NCI-H748 (cell line): Measurements from ENCODE around the gene BCL11B.

Experiments
- DNase-seq: peaks from one replicate; lab custom pipeline; 2025; ENCODE audit not compliant: unreplicated experiment; lab: John Stamatoyannopoulos, UW

The BCL11B gene

GRCh38 chr14:99271951-99272631 lies at the start of gene BCL11B:
TSS of gene BCL11B (minus strand) at chr14:99272197. CDS start at chr14:99271218, 979 bp downstream.
- DNase-seq = peak; percentile 99

- DNase-seq = no peak
These were observed 49.4 kb upstream of the BCL11B start for GRCh38 chr14:99321236-99321925.

DNA sequence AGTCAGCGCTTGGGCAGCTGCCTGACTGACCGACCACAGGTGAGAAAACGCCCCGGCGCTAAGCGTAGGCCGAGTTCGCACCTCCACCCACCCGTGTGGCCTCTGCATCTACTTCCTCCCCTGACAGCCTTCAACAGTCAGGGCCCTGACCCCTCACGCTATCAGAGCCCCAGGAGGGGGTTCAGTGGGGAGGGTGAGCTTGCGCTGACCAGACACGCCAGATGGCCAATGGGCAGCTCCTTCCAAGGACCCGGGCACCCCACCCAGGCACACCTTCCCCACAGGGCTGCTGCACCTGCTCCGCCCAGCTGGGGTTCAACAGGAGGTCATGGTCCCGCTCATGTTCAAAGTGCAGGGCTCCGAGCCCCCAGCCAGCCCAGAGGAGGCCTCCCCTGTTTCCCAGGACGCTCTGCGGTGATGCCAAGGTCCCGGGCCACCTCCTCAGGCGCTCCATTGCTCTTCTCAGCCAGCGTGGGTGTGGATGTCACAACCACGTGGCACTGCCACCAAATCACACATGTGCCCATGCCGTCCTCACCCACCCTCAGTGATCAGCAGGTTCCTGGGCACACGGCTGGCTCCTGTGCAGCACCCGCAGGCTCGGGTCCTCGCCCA lies 48.7 kb upstream of the BCL11B start:
- DNase-seq = no peak

DNA sequence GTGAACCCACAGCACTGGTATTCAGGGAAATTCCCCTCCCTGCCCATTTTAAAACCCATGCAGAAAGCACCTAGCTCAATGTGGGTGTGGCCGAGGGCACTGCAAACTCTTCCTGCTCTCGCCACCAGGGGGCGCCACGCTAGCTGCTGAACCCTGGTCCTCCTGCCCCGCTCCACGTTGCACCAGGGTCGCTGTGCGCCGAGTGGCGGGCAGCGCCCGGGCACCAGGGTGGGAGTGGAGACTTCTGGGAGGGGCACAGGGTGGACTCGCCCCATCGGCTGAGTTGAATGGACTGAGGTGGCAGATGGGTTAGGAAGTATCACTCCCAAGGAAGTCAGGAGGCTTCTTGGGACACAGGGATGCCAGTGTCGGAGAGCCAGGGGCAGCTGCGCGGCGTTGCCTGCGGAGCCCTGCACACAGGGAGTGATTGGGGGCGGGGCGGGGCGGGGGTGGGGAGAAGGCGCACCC lies 48.1 kb upstream of the BCL11B start:
- peak; percentile 61 for DNase-seq

GRCh38 chr14:99318959-99319295 lies 46.9 kb upstream of the BCL11B start:
- DNase-seq = no peak

DNA sequence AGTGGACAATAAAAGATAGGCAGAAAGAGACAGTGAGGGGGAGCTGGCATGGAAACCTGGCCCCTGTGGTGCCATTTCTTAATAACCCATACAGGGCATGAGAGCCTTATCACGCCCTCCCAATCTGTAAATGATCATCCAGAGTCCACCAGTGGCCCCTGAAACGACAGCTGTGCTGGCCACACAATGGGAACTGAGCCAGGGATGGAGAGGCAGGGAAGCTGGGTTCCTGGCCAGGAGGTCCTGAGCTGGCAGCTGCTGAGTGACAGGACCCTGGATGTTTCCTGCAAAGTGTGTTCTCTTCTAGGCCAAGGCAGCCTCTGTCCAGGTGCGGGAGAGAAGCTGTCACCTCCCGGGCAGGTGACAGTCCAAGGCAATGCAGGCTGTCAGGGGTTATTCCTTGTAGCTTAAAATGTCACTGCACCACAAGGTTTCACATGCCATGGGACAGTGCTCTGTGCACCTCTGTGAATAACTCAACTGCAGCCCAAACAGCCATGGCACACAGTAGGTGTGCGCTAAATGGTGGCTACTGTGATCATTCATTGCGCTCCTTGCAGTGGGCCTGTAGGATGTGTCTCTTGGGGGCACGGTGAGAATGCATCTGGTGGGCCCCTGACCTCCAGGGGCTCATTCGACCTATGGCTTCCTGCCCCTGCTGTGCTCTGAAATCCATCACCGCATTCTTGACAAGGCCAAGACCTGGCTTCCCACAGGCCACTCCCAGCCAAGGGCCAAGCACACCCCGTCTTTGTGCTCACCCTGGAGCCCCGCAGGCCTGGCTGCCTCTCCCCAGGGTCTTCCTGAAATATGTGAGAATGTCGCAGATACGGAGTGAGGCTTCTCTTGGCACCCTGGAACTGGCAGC lies 46.3 kb upstream of the BCL11B start:
- DNase-seq = no peak

- DNase-seq = no peak
These were observed 45.5 kb upstream of the BCL11B start for GRCh38 chr14:99317231-99318090.

DNA sequence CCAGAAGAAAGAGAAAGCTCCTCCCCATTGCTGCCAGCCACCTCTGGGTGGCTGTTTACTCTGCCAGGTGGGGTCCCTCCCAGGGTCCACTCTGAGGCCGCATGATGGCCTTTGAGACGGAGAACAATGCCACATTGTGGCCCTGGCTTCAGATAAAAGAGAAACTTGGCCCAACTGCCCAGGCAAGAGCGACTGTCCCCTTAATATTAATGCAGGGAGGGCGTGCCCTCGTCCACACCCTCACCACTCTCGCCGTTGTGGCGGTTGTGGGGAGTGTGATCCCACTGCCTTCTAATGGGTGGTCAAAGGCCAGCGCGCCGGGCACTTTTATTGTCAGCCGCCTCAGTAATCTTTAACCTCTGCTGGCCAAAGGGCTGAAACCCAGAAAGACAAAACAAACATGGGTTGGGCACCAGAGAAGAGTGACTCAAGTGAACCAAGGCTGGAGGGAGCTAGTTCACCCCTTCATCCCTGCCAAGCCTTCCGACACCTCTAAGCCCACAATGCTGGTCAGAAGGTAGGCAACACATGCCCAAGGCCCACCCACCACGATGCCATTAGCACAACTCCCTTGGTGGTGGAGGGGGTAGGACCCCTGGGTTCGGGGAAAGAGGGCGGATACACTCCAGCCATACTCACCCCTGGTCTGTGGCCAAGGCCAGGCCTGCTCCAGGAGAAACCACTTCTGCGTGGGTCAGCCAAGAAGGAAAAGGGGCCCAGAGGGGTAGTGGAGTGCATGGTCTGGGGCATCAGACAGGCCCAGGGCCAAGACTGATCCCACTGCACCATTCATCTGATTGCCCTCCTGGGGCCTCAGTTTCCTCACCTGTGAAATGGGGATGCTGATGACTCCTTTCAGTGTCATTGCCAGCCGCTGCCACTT lies 44.5 kb upstream of the BCL11B start:
- DNase-seq = no peak

DNA sequence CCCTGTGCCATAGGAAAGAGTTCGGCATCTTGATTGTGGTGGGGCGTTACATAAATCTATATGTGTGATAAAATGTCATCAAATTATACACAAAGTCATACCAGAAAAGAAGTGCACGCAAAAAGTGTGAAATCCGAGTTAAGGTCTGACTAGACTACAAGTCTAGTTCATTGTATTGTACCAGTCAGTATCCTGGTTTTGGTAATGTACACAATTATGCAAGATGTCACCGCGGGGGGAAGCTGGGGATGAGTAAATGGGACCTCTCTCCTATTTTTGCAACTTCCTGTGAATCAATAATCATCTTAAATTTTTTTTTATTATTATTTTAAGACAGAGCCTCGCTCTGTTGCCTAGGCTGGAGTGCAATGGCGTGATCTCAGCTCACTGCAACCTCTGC lies 43.2 kb upstream of the BCL11B start:
- no peak for DNase-seq

DNA sequence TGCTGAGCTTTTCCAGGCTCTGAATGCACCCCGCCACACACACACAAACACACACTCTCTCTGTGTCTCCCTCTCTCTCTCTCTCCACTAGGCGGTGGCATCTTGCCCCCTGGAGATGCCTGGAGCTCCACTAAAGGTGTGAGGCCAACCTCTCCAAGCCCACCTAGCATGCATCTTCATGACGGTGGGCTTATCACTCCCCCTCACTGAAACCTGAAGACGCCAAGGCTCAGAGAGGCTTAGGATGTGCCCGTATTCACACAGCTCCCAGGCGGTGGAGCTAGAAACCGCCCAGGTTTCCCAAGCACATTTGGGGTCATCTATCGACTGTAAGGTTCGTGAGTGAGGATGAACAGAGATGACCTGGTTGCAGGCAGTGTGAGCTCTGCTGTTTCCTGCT lies 42.6 kb upstream of the BCL11B start:
- DNase-seq = no peak

GRCh38 chr14:99313234-99313633 lies 41.2 kb upstream of the BCL11B start:
- no peak for DNase-seq

- DNase-seq = no peak
These were observed 40.1 kb upstream of the BCL11B start for GRCh38 chr14:99312106-99312505.

DNA sequence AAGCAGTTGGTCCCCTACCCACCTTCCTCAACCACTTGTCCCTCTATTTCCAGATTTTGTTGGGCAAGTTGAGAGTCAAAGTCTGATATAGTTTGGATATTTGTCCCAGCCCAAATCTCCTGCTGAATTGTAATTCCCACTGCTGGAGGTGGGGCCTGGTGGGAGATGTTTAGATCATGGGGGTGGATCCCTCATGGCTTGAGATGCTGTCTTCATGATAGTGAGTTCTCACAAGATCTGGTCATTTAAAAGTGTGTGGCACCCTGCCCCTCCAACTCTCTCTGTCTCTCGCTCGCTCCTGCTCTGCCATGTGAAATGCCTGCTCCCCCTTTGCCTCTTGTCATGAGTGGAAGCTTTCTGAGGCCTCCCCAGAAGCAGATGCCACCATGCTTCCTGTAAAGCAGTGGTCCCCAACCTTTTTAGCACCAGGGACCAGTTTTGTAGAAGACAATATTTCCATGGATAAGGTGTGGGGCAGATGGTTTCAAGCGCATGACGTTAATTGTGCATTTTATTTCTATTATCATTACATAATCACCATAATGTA lies 37.3 kb upstream of the BCL11B start:
- DNase-seq = no peak

- DNase-seq = no peak
These were observed 32.2 kb upstream of the BCL11B start for GRCh38 chr14:99304208-99304607.

DNA sequence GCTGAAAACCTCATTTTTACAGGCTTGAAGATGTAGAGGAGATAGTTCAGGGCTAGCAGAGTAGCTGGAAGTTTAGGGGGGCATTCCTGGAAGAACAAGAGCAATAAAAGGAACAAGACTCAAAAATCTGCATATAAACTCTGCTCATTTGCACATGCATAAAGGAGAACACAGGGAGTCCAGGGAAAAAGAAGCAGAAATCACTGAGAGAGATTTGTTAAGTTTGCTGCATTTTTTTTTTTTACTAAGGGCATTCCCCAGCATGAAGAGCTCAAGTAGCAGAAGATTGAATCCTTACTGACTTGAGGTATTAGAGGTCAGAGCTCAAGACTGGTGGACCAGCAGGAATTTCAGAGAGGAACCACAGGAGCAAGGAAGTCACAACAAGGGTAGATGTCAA lies 28.2 kb upstream of the BCL11B start:
- no peak for DNase-seq

- DNase-seq = no peak
These were observed 24.5 kb upstream of the BCL11B start for GRCh38 chr14:99296517-99296916.

- DNase-seq = no peak
These were observed 17.6 kb upstream of the BCL11B start for GRCh38 chr14:99289394-99290189.

DNA sequence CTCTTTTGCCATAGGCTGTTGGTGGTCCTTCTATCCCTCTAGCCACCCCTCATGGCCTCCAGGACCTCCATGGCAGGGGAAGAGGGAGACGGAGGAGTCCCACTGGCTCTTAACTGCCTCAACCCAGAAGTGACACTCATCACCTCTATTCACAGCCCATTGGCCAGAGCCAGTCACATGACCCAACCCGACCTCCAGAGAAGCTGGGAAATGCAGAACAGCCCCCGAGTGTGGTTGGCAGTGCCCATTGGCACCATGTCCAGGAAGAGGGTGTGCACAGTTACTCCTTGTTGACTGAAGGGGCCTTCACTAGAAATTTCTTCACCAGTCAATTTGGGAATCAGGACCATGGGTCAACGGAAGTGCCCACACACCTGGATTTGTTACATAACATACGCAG lies 17.0 kb upstream of the BCL11B start:
- no peak for DNase-seq
